ENCODE measurements around the gene SRRM1. TPM values are rescaled to one million over a fixed set of nuclear protein-coding genes. Genes with fewer than 3 reads are reported as not detected.

Gene SRRM1
- total and polyA plus RNA-seq, 2 donors (not counting 3 experiments of a cell fraction or from before 2014, with no cell fraction given) = 39.7 to 163 TPM

DNA sequence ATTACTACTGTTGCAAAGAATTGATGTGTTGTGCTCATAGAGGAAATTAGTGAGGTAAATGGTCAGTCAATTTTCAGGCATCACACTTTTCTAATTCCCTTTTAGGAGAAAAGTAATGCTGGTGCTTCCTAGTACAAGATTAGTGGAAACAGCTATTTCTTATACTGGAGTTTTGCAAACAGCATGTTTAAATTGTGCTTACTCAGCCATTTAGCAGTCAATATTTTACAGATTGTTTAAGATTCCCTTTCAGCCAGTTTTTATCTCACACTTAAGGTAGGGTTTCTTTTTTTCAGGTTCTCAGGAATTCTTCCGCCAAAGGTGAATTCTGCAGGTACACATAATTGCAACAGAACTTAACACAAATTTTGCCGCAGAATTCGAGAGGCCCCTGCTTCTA is 10.9 kb downstream of the SRRM1 start:
- Histone ChIP-seq H2AFZ (ENCODE audit: low read depth, low read length) (no peak overlapping the region), H3K27ac (ENCODE audit: insufficient read depth, low read depth, low read length) (no peak overlapping the region), H3K4me2 (ENCODE audit: insufficient read depth, low read length) (no peak overlapping the region), H3K27me3 (ENCODE audit: control insufficient read depth in 2 of 2, insufficient read depth in 2 of 2, low read length in 2 of 2) (no peaks in the 10 kb centered on the region), H3K4me3 (replicated peaks in 1 of 3; ENCODE audit: insufficient read depth in 1 of 3, low read depth in 1 of 3, low read length in 3 of 3) (no peak overlapping the region), H3K9me3 (replicated peaks; ENCODE audit: control insufficient read depth, insufficient read depth, low read length) (no peaks in the 10 kb centered on the region), H3K4me1 (ENCODE audit: control insufficient read depth, extremely low read depth, insufficient read depth, low read length) (no peaks in the 10 kb centered on the region), H3K9me1 (replicated peaks; ENCODE audit: control insufficient read depth, extremely low read depth, insufficient read depth, low read length) (no peaks in the 10 kb centered on the region), H3K9ac (replicated peaks; ENCODE audit: extremely low read depth, insufficient read depth, low read length) (no peak overlapping the region), H3K36me3 (ENCODE audit: control insufficient read depth in 2 of 2, extremely low read depth in 1 of 2, insufficient read depth in 2 of 2, low read length in 2 of 2) (peaks cover 40 to 51% of the 10 kb centered on the region in 2 experiments), H4K20me1 (replicated peaks; ENCODE audit: control insufficient read depth, extremely low read depth, insufficient read depth, low read length) (no peaks in the 10 kb centered on the region), H3K79me2 (ENCODE audit: control insufficient read depth, insufficient read depth, low read length) (peaks cover 46% of the 10 kb centered on the region)
- dilution Hi-C loops (cut with MboI; ENCODE audit: extremely low pct_ligation_motif_present, low sequenced_read_pairs) (no loop called here), intact Hi-C loops (cut with micrococcal nuclease) (loop anchor here (2.0 kb wide), 1 partner anchor 15 kb away; no protein-coding TSS in a partner anchor)
- no TSS peak for BruUV-seq (replicated peaks)
- ChIA-PET CTCF (interaction anchor here (0.9 to 2.5 kb wide), 5 partner anchors 12 to 181 kb away, joined by 3 to 6 read pairs (median 4); no protein-coding TSS in a partner anchor), POLR2A (no interaction called here)
- DNase-seq (ENCODE audit: low read depth, low spot score) (no peak), FAIRE-seq (no peak)
- no peak for TF ChIP-seq GATA2 (IDR thresholded peaks at IDR 0.05; ENCODE audit: insufficient read depth, insufficient read length, low read depth, low read length)
- TF ChIP-seq, protein P1, sequence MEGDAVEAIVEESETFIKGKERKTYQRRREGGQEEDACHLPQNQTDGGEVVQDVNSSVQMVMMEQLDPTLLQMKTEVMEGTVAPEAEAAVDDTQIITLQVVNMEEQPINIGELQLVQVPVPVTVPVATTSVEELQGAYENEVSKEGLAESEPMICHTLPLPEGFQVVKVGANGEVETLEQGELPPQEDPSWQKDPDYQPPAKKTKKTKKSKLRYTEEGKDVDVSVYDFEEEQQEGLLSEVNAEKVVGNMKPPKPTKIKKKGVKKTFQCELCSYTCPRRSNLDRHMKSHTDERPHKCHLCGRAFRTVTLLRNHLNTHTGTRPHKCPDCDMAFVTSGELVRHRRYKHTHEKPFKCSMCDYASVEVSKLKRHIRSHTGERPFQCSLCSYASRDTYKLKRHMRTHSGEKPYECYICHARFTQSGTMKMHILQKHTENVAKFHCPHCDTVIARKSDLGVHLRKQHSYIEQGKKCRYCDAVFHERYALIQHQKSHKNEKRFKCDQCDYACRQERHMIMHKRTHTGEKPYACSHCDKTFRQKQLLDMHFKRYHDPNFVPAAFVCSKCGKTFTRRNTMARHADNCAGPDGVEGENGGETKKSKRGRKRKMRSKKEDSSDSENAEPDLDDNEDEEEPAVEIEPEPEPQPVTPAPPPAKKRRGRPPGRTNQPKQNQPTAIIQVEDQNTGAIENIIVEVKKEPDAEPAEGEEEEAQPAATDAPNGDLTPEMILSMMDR (IDR thresholded peaks at IDR 0.05; ENCODE audit: extremely low read depth in 1 of 2, insufficient read depth in 1 of 2, low read depth in 1 of 2, low read length in 2 of 2) = no peak
- TF ChIP-seq POLR2A (IDR thresholded peaks at IDR 0.05; ENCODE audit: low read depth, low read length) = no peak
- TF ChIP-seq, protein P2, sequence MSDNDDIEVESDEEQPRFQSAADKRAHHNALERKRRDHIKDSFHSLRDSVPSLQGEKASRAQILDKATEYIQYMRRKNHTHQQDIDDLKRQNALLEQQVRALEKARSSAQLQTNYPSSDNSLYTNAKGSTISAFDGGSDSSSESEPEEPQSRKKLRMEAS (IDR thresholded peaks at IDR 0.05; ENCODE audit: insufficient read depth, insufficient read length) = no peak
- no peak for TF ChIP-seq EZH2 (IDR thresholded peaks at IDR 0.05; ENCODE audit: borderline replicate concordance, low read depth, low read length, severe bottlenecking)
- no peak for TF ChIP-seq POLR2AphosphoS5 (IDR thresholded peaks at IDR 0.05; ENCODE audit: insufficient read depth, low read depth, low read length)
- TF ChIP-seq MYC (IDR thresholded peaks at IDR 0.05; ENCODE audit: low read depth, low read length) = no peak
- no peak for TF ChIP-seq FOS (IDR thresholded peaks at IDR 0.05; ENCODE audit: borderline replicate concordance, insufficient read depth, low read length)
- TF ChIP-seq JUN (IDR thresholded peaks at IDR 0.05; ENCODE audit: borderline replicate concordance, insufficient read depth, insufficient read length, low read depth) = no peak

Data from endothelial cell of umbilical vein (primary cell).